ENCODE results near the gene SLC49A4.

- no peak for TF ChIP-seq ZNF274 (IDR thresholded peaks at IDR 0.05; ENCODE audit: low read depth, low read length)
- no peak for TF ChIP-seq YY1 (IDR thresholded peaks at IDR 0.05; ENCODE audit: insufficient read depth, insufficient read length)
These were observed 28.4 kb upstream of the SLC49A4 start for GRCh38 chr3:122766430-122766829.
